Hippocampal formation (tissue), 2 donors: ENCODE measurements around the gene GRB14.
"Not testable (repeated sequence)": the region's sequence is repeated elsewhere in the genome, so short reads cannot be mapped to it uniquely, and the experiment has no call there.

Experiments
- DNase-seq, 2 donors: peaks; one replicate each; lab custom pipeline; 2025; lab: John Stamatoyannopoulos, UW

The GRB14 gene

GRCh38 chr2:164558450-164558849 is 62.8 kb downstream of the GRB14 start:
- DNase-seq, result no peak

GRCh38 chr2:164554487-164554886 is 66.8 kb downstream of the GRB14 start:
- DNase-seq, result no peak

GRCh38 chr2:164551519-164551918 is 69.8 kb downstream of the GRB14 start:
- no peak for DNase-seq

GRCh38 chr2:164549705-164550104 is 71.6 kb downstream of the GRB14 start:
- not testable (repeated sequence) for DNase-seq

- no peak for DNase-seq
Observed at GRCh38 chr2:164545484-164545883, 75.8 kb downstream of the GRB14 start.

- DNase-seq, result no peak
Observed at GRCh38 chr2:164542581-164543021, 78.7 kb downstream of the GRB14 start.

- peak in 1 of 2 donors; percentile 37 for DNase-seq
Observed at GRCh38 chr2:164538240-164538866, 82.9 kb downstream of the GRB14 start.

- DNase-seq, result no peak
Observed at GRCh38 chr2:164535280-164536025, 85.8 kb downstream of the GRB14 start.

- no peak for DNase-seq
Observed at GRCh38 chr2:164530464-164530863, 90.8 kb downstream of the GRB14 start.

GRCh38 chr2:164523726-164524125 is 97.6 kb downstream of the GRB14 start:
- no peak for DNase-seq

GRCh38 chr2:164523009-164523408 is 98.3 kb downstream of the GRB14 start:
- no peak for DNase-seq

GRCh38 chr2:164522561-164522981 is 98.7 kb downstream of the GRB14 start:
- no peak for DNase-seq

GRCh38 chr2:164515734-164516133 is 105.5 kb downstream of the GRB14 start:
- DNase-seq, result no peak

- no peak for DNase-seq
Observed at GRCh38 chr2:164515030-164515429, 106.3 kb downstream of the GRB14 start.

- DNase-seq, result no peak
Observed at GRCh38 chr2:164514491-164514890, 106.8 kb downstream of the GRB14 start.

GRCh38 chr2:164512871-164513270 is 108.4 kb downstream of the GRB14 start:
- DNase-seq, result no peak

- no peak for DNase-seq
Observed at GRCh38 chr2:164511738-164512137, 109.5 kb downstream of the GRB14 start.

- no peak for DNase-seq
Observed at GRCh38 chr2:164510895-164511294, 110.4 kb downstream of the GRB14 start.

GRCh38 chr2:164509137-164509877 is 112.0 kb downstream of the GRB14 start:
- DNase-seq, result no peak

GRCh38 chr2:164504253-164504652 is 117.0 kb downstream of the GRB14 start:
- no peak for DNase-seq

GRCh38 chr2:164498836-164499235 is 122.4 kb downstream of the GRB14 start:
- no peak for DNase-seq

GRCh38 chr2:164496881-164497280 is 124.4 kb downstream of the GRB14 start:
- peak in 1 of 2 donors; percentile 1 for DNase-seq

GRCh38 chr2:164496421-164496820 is 124.9 kb downstream of the GRB14 start:
- no peak for DNase-seq
